Activated gamma-delta T cell (primary cell): ENCODE data around the gene CDK10.

Experiments used
- DNase-seq: peaks from one replicate; lab custom pipeline; 2025; lab: John Stamatoyannopoulos, UW

CDK10 gene

GRCh38 chr16:89712274-89712781 is 25.8 kb downstream of the CDK10 start:
- no peak for DNase-seq

GRCh38 chr16:89716493-89716892 is 30.0 kb downstream of the CDK10 start:
- DNase-seq, result no peak

- DNase-seq, result no peak
Measured at GRCh38 chr16:89716916-89717687, 30.6 kb downstream of the CDK10 start.

- no peak for DNase-seq
Measured at GRCh38 chr16:89717688-89718505, 31.4 kb downstream of the CDK10 start.

- DNase-seq, result no peak
Measured at GRCh38 chr16:89720551-89720812, 34.0 kb downstream of the CDK10 start.

GRCh38 chr16:89720813-89721545 is 34.5 kb downstream of the CDK10 start, which contains the start of the genes VPS9D1 and ZNF276:
VPS9D1 (minus strand) TSS chr16:89720898; CDS start chr16:89720861, 37 bp downstream.
ZNF276 (plus strand) TSS chr16:89721537; CDS start chr16:89721641, 104 bp downstream.
- DNase-seq, result peak; percentile 82

- DNase-seq, result peak; percentile 90
Measured at GRCh38 chr16:89721546-89722391, 35.3 kb downstream of the CDK10 start.

GRCh38 chr16:89722392-89723278 is 36.1 kb downstream of the CDK10 start:
- DNase-seq, result peak; percentile 61

- peak; percentile 66 for DNase-seq
Measured at GRCh38 chr16:89723279-89724250, 37.1 kb downstream of the CDK10 start.

GRCh38 chr16:89727406-89728120 is 41.1 kb downstream of the CDK10 start:
- DNase-seq, result no peak

GRCh38 chr16:89729293-89729692 is 42.8 kb downstream of the CDK10 start:
- DNase-seq, result no peak

- no peak for DNase-seq
Measured at GRCh38 chr16:89729863-89730593, 43.5 kb downstream of the CDK10 start.

GRCh38 chr16:89730610-89731234 is 44.2 kb downstream of the CDK10 start:
- DNase-seq, result no peak

- no peak for DNase-seq
Measured at GRCh38 chr16:89732142-89732917, 45.8 kb downstream of the CDK10 start.

GRCh38 chr16:89732918-89733242 is 46.4 kb downstream of the CDK10 start:
- DNase-seq, result no peak

GRCh38 chr16:89733322-89733721 is 46.8 kb downstream of the CDK10 start:
- DNase-seq, result no peak

- DNase-seq, result no peak
Measured at GRCh38 chr16:89733792-89734191, 47.3 kb downstream of the CDK10 start.
